HCT116 (cell line): ENCODE data around the gene POU6F1.

Source experiments
- JUND ChIP-seq: IDR thresholded peaks from 2 replicates; pipeline ENCODE4 v1.6.1; 2012
- POLR2AphosphoS5 ChIP-seq: IDR thresholded peaks from 2 replicates; pipeline ENCODE4 v1.6.1; 2011; ENCODE audit warnings: mild to moderate bottlenecking, low read depth, low read length, moderate library complexity
- RAD21 ChIP-seq: IDR thresholded peaks from 2 replicates; pipeline ENCODE4 v1.6.1; 2012; ENCODE audit warnings: low read depth, mild to moderate bottlenecking
- SP1 ChIP-seq: IDR thresholded peaks from 2 replicates; pipeline ENCODE4 v1.6.1; 2012; ENCODE audit warnings: low read depth
- TF ChIP-seq, protein P1 (sequence below), 3 experiments: fragments of 200-600 bp in 1 of 3; sonication (generic) in 1 of 3; IDR thresholded peaks in 2 of 3; conservative IDR thresholded peaks in 1 of 3; 2 replicates each; pipeline ENCODE4 v1.5.1; 2012 to 2017; ENCODE audit warnings: low read depth in 2 of 3, low read length in 2 of 3, antibody characterized with exemption in 1 of 3, borderline replicate concordance in 1 of 3, control low read depth in 1 of 3, mild to moderate bottlenecking in 1 of 3, mixed read lengths in 1 of 3, mixed run types in 1 of 3, moderate library complexity in 1 of 3; ENCODE audit not compliant: insufficient read depth in 1 of 3
- TF ChIP-seq, protein P2 (sequence below): IDR thresholded peaks from 2 replicates; pipeline ENCODE4 v1.6.1; 2012

DNA sequence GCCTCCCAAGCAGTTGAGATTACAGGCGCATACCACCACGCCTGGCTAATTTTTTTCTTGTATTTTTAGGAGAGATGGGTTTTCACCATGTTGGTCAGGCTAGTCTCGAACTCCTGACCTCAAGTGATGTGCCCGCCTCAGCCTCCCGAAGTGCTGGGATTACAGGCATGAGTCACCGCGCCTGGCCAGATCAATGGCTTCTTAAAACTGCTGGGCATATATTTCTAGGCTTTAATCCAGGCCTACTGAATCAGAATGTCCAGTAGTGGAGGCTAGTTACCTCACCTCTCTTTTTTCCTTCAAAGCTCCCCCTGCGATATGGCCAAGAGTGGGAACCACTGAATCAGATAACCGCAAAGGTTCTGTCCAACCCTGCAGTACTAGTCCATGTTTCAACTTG is 17.1 kb downstream of the POU6F1 start:
- TF ChIP-seq, protein P1, sequence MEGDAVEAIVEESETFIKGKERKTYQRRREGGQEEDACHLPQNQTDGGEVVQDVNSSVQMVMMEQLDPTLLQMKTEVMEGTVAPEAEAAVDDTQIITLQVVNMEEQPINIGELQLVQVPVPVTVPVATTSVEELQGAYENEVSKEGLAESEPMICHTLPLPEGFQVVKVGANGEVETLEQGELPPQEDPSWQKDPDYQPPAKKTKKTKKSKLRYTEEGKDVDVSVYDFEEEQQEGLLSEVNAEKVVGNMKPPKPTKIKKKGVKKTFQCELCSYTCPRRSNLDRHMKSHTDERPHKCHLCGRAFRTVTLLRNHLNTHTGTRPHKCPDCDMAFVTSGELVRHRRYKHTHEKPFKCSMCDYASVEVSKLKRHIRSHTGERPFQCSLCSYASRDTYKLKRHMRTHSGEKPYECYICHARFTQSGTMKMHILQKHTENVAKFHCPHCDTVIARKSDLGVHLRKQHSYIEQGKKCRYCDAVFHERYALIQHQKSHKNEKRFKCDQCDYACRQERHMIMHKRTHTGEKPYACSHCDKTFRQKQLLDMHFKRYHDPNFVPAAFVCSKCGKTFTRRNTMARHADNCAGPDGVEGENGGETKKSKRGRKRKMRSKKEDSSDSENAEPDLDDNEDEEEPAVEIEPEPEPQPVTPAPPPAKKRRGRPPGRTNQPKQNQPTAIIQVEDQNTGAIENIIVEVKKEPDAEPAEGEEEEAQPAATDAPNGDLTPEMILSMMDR (IDR thresholded peaks at IDR 0.05 in 2 of 3, conservative IDR thresholded peaks at IDR 0.05 in 1 of 3; ENCODE audit: borderline replicate concordance in 1 of 3, insufficient read depth in 1 of 3, low read depth in 2 of 3, low read length in 2 of 3): no peak
- TF ChIP-seq POLR2AphosphoS5 (no peak), JUND (no peak), RAD21 (no peak), SP1 (no peak)
- TF ChIP-seq, protein P2, sequence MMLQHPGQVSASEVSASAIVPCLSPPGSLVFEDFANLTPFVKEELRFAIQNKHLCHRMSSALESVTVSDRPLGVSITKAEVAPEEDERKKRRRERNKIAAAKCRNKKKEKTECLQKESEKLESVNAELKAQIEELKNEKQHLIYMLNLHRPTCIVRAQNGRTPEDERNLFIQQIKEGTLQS: no peak
